HG03575 (cell line): ENCODE data around the gene TIE1.

ENCODE experiments used
- ATAC-seq: cut with Tn5 transposase; IDR thresholded peaks from one replicate; pipeline ENCODE4 v1.9.1; 2021; ENCODE audit not compliant: unreplicated experiment, insufficient number of reproducible peaks, low FRiP score; ENCODE audit errors: extremely low read depth

TIE1 gene

DNA sequence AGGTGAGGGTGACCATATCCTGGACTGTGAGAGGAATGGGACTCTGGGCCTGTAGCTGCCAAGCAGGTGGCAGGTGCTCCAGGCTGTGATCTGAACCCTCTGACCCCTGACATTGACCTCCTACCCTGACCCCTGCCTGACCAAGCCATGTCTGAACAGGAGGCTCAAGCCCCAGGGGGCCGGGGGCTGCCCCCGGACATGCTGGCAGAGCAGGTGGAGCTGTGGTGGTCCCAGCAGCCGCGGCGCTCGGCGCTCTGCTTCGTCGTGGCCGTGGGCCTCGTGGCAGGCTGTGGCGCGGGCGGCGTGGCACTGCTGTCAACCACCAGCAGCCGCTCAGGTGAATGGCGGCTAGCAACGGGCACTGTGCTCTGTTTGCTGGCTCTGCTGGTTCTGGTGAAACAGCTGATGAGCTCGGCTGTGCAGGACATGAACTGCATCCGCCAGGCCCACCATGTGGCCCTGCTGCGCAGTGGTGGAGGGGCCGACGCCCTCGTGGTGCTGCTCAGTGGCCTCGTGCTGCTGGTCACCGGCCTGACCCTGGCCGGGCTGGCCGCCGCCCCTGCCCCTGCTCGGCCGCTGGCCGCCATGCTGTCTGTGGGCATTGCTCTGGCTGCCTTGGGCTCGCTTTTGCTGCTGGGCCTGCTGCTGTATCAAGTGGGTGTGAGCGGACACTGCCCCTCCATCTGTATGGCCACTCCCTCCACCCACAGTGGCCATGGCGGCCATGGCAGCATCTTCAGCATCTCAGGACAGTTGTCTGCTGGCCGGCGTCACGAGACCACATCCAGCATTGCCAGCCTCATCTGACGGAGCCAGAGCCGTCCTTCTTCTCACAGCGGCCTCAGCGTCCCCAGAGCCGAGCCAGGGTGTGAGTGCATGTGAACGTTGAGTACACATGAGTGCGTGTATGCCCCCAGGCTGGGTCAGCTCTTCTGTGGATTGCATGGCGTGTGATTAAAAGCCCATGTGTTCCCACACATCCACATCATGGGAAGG lies 27.9 kb upstream of the TIE1 start:
- no peak for ATAC-seq

DNA sequence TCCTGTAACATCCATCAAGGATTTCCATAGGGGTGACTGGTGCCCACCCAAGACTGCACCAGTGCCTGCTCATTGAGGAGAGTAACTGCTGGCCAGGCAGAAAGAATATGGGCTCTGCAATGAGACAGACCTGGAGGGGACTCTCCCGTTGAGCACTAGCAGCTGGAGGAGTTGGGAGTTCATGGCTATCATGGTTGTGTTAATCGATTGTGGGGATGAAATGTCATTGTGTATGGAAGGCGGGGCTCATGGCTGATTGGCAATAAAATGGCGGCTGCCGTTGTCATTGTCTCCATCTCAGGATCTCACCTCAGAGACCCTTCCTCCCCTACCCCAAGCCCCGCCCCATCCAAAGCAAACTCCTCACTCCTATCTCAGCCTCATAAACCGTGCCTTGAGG lies 27.1 kb upstream of the TIE1 start:
- no peak for ATAC-seq

DNA sequence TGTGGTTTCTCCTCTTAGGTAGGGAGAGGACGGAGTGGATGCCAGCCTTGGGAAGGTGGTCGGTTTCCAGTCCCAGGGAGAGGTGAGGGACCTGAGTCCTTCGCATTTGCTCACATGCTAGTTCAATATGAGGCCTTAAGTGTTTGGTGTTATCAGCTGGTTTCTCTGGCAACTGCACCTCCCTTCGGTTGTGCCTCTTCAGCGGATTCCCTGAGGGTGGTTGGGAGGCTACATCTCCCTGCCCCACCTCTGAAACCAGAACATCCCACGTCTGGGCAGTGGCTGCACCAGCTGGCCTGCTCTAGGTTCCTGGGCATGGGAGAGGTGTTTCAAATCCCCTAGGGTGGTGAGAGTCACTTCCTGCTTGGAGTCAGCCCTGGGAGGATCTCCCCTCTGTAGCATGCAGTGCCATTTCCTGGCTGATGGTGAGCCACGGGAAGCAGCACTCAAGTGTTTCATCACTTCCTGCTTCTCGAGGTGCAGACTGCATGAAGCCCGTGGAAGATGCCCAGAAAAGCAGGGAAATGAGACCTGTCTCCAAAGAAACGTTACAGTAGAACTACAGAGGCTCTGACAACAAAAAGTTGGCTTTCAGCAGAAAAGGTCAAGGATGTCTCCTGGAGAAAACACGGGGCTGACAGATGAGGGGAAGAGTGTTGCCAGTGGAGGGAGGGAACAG lies 26.5 kb upstream of the TIE1 start:
- no peak for ATAC-seq

DNA sequence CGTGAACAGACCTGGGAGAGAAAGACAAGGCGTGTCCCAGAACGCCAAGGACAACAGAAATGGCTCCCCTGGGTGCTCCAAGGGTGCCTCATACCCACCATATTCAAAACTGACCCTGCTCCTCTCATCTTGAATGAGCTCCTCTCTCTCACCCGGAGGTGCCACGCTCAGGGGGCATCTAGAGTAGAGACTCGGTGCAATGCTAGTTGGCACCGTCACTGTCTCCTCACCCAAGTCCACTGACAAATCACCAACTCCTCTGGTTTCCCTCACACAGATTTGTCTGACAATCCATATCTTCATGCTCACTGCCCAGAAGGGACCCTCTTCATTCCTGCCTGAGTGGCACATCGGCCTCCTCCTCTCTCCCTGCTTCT lies 26.0 kb upstream of the TIE1 start:
- no peak for ATAC-seq

DNA sequence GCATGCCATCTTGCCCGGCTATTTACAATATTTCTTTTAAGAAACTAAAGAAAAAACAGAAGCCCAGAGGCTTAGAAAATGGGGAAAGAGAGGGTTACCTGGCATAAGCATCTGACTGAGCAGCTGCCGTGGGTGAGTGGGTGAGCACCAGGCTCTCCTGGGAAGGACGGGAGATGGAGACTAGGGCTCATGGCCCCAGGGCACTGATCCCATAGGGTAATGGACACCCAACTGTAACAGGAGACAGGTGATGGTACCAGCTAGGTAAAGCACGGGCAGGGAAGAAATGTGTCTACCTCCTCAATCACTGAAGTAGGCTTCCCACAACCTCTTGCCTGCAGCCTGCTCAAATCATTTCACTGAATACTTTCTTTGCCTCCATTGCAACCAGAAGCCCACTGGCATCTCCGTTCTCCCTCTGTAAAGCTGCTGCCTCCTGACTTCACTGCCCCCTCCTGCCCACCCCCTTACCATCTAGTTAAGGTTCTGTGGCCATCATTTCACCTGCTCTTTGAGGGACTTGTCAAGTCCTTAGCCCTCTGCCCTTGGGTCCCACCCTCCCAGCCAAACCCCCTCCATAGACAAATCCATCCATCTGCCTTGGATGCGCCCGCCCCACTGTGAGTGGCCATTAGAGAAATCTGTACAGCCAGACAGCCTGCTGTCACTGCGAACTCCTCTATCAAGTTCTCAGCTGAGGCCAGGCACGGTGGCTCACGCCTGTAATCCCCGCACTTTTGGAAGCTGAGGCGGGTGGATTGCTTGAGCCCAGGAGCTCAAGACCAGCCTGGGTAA lies 24.8 kb upstream of the TIE1 start:
- no peak for ATAC-seq

DNA sequence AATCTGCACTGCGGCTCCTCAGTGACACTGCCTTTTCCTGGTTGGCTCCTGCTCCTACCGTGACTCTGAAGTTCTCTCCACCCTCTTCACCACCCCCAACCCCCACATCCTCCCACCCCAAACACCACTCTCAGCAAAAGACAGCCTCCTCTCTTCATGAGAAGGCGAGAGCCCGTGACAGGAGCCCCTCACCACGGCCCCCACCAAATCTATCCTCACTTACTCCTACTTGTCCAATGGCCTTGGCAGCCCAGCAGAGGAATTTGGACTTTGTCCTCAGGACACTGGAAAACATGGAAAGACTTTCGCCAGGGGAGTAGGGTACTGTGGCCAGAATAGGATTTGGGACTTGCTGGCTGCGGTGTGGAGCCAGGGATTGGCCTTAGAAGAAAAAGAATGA lies 24.1 kb upstream of the TIE1 start:
- no peak for ATAC-seq

DNA sequence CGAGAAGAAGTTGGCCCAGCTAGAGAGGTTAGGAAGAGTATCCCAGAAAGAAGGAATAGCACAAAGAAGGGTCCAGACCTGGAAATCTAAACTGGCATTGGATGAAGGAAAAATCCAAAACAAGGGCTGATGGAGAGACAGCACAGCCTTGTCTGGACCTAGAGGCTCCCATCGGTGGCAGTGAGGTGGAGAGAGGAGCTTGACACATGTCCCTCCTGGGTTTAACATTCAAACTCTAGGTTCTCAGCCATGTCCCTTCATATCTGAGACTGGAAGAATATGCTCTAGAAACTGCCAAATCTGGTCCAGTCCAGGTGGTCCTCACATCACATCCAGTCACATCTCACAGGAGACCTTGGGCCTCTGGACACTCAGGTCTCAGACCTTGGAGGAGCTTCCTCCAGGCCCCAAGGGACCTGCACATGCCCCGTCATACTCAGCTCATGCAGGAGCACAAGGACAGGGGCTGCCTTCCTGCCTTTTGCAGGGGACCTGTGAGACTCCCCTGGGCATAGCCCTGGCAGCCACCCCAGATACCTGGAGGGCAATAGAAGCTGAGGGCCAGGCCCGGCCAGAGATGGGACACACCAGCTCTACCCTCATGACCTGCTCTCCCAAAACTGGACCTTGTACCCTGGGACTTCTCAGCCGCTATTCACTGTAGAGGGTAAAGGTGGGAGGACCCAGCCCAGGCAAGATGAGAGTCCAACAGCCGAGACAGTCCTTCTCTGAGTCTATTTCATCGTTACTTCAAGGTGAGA lies 23.5 kb upstream of the TIE1 start:
- no peak for ATAC-seq

DNA sequence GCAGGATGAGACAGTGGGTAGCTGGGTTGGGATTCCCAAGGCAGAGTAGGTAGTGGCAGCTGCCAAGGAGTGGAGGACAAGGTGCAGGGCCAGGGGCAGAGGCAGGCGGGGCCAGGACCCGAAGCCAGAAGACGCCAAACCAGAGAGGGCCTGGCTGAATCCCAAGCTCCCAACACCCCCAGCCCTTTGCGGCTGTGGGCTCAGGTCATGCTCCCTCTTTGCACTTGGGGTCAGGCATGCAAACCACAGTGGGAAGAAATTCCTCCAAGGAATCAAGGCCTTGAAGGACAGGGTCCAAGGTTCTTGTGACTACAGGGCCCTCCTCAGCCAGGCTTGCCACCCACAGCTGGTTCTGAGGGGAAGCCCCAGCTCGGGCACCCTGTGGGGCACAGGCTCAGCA lies 21.6 kb upstream of the TIE1 start:
- ATAC-seq: no peak

DNA sequence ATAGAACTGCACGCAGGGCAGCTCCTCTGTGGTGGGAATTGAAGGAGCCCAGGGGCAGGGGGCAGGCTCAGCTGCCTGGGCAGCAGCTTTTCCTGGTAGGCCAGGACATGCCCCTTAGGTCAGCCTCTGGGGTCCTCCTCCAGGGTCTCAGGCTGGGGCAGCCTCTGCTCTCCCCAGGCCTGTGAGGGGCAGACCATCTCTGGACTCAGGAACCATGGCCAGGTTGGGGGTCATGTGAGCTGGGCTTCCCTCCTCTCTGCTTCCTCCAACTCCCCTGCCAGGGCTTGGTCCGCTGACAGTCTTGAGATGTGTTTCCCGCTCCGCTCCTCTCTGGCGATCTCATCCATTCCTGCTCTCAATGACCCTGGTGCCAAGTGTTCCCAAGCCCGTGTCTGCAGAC lies 21.1 kb upstream of the TIE1 start:
- ATAC-seq: no peak

DNA sequence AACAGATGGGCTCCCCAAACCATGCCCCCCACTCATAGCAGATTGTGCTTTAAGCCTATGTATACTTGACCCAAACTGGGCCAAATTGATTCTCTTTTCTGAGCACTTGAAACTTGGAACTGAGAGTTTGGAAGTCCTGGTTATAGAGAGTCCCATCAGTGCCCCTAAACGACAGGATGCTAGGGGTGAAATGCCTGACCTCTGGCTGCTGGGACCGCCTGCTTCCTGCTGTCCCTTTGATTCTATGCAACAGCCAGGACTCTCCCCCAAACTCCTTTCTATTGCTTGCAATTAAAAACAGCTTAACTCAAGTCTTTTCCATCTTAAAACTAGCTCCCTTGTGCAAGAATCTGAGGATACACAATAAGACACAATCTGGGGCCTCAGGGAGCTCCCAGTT lies 20.1 kb upstream of the TIE1 start:
- no peak for ATAC-seq

DNA sequence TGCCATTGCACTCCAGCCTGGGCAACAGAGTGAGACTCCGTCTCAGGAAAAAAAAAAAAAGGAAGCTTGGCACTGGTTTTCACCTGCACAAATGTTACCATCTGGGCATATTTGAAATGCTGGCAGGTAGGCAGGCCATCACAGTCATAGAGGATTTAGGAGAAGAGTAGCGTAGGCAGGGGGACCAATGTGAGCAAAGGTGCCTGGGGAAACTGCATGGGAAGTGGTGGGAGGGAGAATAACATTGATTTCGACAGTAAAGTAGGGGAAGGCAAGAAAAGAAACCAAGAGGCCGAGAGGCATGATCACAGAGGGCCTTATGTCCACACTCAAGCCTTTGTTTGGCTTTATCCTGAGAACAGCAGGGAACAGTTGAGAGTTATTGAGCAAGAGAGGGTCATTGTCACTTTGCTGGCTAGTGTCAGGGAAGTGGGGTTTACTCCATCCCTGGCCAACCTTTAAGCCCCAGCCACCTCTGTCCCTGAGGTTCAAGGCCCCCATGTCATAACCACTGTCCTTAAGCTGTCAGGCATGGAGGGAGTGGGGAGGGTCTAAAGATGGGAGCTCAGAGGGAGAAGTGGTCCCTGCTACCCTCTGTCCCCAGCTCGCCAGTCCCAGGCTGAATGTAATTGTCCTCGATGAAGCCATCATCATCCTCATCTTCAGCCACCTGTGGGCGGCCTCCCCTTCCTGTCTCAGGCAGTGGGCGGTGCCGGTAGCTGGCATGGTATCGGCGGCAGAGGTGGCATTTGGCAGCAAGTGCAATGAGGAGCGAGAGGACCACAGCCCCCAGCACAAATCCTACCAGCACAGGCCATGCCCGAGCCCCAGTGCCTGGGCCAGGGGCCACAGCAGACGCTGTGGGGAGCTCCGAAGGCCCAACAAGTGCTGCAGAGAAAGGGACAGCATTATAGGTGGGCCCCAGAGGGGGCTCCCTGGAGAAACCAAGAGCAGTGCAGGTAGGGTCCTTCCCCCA lies 18.3 kb upstream of the TIE1 start:
- no peak for ATAC-seq

DNA sequence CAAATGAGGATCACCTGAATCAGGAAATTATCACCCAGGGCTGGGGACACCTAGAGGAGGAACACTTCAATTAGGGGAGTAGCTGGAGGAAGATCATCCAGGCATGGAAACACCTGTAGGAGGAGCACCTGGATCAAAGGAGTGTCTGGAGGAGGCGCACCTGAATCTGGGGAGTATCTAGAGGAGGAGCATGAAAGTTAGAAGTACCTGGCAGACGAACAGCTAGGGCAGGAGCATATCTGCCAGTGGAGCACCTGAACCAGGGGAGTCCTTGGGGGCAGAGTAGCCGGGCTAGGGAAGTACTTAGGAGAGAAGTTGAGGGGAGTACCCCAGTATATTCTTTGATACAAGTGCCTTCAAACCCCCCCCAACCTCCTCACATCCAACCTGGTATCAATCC lies 16.7 kb upstream of the TIE1 start:
- no peak for ATAC-seq

DNA sequence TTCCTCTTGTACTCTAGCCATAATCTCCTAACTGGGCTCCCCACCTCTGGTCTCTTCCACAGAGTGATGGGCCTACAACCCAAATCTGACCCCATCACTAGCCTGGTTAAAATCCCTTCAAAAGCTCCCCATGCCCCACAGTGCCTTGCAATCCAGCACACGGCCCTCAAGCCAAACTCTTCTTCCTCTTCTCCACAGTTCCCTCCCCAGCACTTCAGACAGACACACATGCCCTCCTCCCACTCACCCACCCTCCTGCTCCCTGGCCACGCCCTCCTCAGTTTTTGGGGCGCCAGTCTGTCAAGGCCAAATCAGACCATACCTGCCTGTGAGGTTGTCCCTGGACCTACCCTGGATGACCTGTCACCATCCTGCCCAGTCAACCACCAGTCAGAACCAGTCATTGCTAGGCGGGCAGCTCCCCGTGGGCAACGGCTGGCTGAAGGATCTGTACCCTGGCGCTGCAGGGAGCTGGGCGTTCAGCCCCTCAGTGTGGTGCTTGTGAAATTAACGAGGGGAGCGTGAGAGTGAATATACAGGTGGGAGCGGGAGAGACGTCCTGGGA lies 16.2 kb upstream of the TIE1 start:
- ATAC-seq: no peak

DNA sequence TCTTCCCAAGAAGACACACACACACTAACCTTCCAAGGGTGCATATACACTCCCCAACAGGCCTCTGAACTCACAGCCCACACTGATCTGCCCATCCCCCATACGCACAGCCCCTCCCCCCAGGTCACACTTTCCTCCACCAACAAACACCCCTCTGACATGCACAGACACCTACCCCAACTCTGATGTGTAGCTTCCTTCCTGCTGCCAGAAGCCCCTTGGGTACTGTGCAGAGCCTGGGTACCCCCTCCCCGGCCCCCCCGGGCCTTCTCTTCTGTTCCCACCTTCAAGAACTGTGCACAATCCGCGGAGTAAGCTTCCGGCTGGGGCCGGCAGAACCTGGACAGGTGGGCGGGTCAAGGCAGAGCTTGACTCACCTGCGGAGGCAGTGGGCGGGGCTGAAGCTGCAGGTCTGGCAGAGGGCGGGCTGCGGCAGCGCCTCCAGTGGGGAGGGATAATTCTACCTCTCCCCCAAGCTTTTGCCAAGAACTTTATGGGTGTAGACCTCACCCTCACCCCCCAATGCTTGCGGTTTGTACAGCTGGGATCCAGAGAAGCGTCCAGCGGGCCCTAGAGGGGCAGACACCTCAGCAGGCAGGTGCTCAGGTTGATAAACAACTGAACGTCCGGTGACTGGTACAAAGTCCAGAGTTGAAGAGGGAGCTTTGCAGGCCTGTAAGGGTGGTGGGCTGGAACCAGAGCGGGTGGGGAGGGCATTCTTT lies 15.4 kb upstream of the TIE1 start, which contains the start of gene C1orf210:
C1orf210 (minus strand) TSS at position 313 of the 722 bp plus-strand sequence. CDS start 2,311 bp downstream, outside the sequence.
- no peak for ATAC-seq

DNA sequence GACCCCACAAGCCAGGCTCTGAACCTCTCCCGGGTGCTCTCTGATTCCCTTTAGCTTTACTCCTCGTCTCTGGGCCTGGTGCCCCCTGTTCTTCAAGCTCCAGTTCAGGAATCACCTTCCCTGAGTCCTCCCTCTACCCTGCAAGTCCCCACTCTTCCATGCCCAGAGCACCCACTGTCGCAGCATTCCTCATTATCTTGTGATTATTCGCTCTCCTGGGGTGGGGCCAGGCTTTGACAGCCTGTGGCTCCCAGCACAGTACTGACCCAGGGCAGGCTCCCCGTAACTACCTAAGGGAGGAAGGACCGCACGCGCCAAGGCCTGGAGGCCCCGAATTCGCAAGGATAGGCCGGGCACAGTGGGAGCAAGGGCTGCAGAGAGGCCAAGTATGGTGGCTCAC lies 14.7 kb upstream of the TIE1 start:
- ATAC-seq: no peak

DNA sequence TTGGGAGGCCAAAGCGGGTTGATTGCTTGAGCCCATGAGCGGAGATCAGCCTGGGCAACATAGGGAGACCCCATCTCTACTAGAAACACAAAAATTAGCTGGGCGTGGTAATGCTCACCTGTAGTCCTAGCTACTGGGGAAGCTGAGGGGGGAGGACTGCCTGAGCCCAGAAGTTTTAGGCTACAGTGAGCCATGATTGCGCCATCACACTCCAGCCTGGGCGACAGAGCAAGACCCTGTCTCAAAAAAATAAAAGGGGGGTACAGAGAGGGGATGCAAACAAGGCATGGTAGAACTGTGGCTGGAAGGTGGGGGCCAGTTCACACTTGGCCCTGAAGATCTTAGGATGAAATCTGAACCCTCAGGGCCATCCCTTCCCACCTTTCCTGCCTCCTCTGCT lies 14.2 kb upstream of the TIE1 start:
- ATAC-seq: no peak
